ENCODE results near the gene MSMP.
A peak's percentile ranks its signal among the peaks of the same experiment; 100 is the strongest.

DNA sequence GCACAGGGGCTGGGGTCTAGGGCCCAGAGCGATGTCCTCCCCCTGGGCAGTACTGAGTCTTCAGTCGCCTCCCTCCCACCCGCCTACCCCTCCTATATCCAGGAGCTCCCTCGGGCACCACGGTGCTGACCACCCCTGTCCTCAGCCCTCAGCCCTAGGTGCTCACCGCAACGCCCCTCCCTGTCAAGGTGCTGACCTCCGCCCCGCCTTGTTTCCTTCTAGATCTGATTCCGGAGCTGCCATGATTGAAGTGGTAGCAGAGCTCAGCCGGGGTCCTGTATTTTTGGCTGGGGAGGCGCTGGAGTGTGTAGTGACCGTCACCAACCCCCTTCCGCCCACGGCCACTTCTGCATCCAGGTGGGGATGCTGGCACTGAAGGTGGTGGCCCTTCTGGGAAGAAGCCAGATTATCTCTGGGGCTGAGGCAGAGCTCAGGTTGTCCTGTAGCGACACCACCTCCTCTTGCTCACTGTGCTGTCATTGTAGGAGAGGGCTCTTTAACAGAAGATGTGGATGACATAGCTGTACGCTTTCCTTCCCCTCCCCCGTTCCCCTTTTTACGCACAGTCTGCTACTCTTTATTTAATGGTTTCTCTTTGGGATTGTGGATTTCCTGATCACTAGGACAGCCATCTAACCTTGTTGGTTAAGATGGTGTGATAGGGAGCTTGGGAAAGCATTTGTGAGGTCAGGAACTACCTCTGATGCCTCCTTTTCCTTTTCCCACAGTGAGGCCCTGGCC is 4.4 kb downstream of the MSMP start:
- TF ChIP-seq SP1 (IDR thresholded peaks at IDR 0.05; ENCODE audit: low read depth, low read length) (no peak), ZNF274 (IDR thresholded peaks at IDR 0.05; ENCODE audit: insufficient read depth, insufficient read length) (no peak), KAT2A (conservative IDR thresholded peaks at IDR 0.05; ENCODE audit: control insufficient read depth, low read depth, low read length) (no peak), REST (IDR thresholded peaks at IDR 0.05; ENCODE audit: low read depth, low read length) (no peak), SUZ12 (IDR thresholded peaks at IDR 0.05; ENCODE audit: unreplicated experiment) (no peak), KDM1A (IDR thresholded peaks at IDR 0.05; ENCODE audit: borderline replicate concordance) (no peak), MYC (IDR thresholded peaks at IDR 0.05; ENCODE audit: insufficient read depth, insufficient read length, insufficient replicate concordance, low read length, severe bottlenecking) (no peak)
- TF ChIP-seq, protein P1, sequence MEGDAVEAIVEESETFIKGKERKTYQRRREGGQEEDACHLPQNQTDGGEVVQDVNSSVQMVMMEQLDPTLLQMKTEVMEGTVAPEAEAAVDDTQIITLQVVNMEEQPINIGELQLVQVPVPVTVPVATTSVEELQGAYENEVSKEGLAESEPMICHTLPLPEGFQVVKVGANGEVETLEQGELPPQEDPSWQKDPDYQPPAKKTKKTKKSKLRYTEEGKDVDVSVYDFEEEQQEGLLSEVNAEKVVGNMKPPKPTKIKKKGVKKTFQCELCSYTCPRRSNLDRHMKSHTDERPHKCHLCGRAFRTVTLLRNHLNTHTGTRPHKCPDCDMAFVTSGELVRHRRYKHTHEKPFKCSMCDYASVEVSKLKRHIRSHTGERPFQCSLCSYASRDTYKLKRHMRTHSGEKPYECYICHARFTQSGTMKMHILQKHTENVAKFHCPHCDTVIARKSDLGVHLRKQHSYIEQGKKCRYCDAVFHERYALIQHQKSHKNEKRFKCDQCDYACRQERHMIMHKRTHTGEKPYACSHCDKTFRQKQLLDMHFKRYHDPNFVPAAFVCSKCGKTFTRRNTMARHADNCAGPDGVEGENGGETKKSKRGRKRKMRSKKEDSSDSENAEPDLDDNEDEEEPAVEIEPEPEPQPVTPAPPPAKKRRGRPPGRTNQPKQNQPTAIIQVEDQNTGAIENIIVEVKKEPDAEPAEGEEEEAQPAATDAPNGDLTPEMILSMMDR (IDR thresholded peaks at IDR 0.05 in 2 of 3, conservative IDR thresholded peaks at IDR 0.05 in 1 of 3; ENCODE audit: control insufficient read depth in 2 of 3, extremely low read depth in 1 of 3, insufficient read depth in 1 of 3, low read depth in 3 of 3, low read length in 3 of 3): peak in 2 of 3 experiments; percentile 6 to 24; a peak in 1 of 6 replicates

Data from GM12878 (cell line).